GM18498 (cell line): ENCODE results near the gene IKBKE.
A peak's percentile ranks its signal among the peaks of the same experiment; 100 is the strongest.

Source experiments
- ATAC-seq: cut with Tn5 transposase; IDR thresholded peaks from one replicate; pipeline ENCODE4 v1.9.1; 2021; ENCODE audit warnings: mild to moderate bottlenecking, moderate library complexity; ENCODE audit not compliant: unreplicated experiment

The IKBKE gene

GRCh38 chr1:206453111-206453510 is 17.2 kb upstream of the IKBKE start:
- no peak for ATAC-seq

DNA sequence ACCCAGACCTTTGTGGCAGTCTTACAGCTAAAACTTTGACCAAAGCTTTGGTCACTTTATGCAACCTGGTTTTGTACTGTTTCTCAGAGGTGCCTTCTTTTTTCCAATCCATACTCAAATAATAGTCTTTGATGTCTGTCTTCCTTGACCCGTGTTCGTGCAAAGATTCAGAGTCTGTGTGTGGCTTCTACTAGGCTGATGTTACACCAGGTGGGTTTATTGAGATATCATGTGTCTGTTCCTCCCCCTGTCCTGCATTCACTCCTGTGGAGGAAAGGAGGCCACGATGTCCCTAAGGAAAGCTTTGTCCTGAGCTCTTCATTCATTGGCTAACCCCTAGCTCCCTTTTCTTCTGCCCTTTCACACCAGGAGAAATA is 15.0 kb upstream of the IKBKE start:
- ATAC-seq: no peak

- no peak for ATAC-seq
These were observed 14.5 kb upstream of the IKBKE start for GRCh38 chr1:206455666-206456344.

DNA sequence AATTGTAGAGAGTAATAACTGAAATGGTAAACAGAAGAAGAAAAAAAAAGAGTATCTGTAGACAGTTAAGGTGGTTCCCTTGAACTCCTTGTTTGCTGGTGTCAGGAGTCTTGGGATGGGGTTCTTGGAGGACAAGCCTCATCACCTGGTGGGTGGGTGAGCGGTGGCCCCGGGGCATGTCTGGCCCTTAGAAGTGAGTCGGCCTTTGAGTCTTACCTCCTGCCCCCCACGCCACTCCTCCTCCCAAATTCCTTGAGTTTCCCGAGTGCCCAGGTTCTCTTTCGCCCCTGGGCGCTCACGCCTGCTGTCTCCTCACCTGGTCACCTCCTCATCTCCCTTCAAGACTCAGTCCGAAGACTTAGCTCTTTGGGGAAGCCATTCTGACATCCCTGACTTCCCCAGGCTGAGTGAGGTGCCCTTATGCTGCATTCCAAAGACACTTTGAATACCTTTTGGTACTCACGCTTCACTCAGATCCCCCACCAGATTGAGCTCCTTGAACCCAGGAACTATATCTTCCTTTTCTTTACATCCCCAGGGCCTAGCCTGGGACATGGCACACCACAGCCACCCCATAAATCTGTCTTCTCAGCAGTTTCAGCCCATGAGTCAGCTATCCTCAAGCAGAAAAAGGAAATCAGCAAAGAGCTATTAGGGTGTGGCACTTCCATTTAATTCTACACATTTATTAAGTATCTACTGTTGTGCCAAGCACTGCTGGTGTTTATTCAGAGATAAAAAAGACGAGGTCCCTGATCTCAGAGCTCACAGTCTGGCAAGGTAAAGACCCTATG is 13.5 kb upstream of the IKBKE start:
- no peak for ATAC-seq

DNA sequence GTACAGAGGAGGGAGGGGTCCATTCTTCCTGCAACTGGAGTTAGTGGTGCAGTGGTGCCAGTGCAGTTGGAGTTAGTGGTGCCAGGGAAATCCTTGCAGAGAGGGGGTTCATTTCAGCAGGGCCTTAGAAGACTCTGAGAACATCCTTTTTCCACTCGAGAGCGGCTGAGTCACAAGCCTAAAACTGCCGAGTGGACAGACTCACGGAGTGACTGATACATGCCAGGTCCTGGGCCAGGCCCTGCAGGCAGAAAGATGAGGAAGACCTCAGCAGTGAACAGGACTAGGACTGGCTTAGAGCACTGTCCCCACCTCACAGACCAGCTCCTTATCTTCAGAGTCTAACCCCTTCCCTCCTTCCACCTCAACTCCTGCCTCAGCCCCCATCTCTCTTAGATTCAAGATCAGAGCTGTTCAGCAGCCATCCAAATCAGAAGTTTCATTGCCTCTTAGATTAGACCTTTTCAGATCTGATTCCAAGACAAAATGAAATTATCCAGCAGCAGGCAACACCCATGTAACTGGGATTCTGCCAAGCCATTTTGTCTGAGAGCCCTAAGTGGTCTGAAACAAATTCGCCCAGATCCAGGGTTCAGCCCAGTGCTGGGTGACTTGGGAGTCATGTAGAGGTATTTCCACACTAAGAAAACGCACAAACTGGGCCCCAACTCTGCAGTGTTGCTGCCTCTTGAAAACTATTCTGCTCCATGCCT is 12.7 kb upstream of the IKBKE start:
- ATAC-seq: no peak

DNA sequence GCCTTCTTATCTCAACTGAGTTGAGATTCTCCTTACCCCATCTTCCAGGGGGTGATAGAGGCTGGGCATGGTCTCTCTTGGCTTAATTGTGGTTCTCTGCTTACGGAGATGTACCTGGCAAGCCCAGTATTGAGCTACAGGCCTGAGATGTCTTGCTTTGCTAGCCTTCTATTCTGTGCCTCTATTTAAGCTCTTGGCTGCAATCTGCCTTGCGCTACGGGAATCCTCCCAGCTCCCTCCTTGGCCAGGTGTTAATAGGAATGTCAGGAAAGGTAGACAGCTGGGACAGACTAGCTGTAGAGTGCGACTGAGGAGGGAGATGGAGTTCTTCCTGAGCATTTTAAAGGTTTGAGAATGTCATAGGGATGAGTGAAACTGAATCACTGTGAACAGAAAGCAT is 10.6 kb upstream of the IKBKE start:
- no peak for ATAC-seq

DNA sequence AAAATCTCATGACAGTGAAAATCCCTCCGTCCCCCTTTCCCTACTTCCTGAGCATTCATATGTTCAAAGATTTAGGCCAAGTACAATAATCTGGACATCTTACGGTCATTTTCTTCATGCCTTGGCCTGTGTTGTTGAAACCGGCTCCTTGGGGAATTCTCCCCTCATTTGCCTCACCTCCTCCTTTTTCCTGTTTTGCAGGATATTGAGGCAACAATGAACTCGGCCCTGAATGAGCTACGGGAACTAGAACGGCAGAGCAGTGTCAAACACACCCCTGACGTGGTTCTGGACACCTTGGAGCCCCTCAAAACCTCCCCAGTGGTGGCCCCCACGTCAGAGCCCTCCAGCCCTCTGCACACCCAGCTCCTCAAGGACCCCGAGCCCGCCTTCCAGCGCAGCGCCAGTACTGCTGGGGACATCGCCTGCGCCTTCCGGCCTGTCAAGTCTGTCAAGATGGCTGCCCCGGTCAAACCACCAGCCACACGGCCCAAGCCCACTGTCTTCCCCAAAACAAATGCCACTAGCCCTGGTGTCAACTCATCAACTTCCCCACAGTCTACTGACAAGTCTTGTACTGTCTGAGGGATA is 9.3 kb upstream of the IKBKE start:
- no peak for ATAC-seq

- peak; percentile 63 for ATAC-seq
These were observed 8.4 kb upstream of the IKBKE start for GRCh38 chr1:206461602-206462455.

DNA sequence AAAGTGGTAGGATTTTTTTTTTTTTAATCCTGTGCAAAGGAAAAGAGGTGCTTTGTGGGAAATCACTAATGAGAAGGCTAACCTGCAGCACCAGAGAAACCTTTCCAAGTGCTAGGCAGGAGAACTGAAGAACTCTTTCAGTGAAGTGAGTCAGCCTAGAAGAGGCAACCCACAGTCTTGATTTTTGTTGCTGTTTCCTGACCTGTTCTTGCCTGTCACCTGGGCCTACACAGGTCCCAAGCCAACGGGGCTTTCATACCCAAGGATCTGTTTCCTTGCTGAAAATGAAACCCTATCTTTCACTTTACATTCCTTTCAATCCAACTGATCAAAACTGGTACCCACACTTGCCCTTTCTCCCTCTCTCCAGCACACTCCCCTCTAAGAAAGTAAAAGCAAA is 7.1 kb upstream of the IKBKE start:
- ATAC-seq: no peak

- ATAC-seq: no peak
These were observed 6.4 kb upstream of the IKBKE start for GRCh38 chr1:206463911-206464310.

- ATAC-seq: no peak
These were observed 5.8 kb upstream of the IKBKE start for GRCh38 chr1:206464456-206464964.

DNA sequence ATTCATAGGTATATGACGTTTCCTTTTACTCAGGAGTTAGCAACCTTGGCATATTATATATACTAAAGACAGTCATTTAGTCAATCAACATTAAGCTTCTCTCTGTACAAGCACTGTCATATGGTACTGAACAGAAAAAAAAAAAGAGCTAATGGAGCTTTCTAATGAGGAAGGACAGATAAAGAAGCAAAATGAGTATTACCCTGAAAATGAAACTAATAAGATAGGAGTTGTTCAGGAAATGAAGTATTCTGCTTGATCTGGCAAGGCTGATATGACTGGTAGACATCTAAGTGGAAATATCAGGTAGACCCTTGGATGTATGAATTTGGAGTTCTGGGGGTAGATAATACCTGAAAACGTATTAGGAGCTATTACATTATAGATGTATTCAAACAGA is 4.3 kb upstream of the IKBKE start:
- ATAC-seq: no peak

- no peak for ATAC-seq
These were observed 3.2 kb upstream of the IKBKE start for GRCh38 chr1:206466840-206467649.

GRCh38 chr1:206467915-206468314 is 2.4 kb upstream of the IKBKE start:
- ATAC-seq: no peak

GRCh38 chr1:206468571-206468970 is 1.7 kb upstream of the IKBKE start:
- ATAC-seq: no peak

GRCh38 chr1:206469411-206469932 is 804 bp upstream of the IKBKE start:
- no peak for ATAC-seq

DNA sequence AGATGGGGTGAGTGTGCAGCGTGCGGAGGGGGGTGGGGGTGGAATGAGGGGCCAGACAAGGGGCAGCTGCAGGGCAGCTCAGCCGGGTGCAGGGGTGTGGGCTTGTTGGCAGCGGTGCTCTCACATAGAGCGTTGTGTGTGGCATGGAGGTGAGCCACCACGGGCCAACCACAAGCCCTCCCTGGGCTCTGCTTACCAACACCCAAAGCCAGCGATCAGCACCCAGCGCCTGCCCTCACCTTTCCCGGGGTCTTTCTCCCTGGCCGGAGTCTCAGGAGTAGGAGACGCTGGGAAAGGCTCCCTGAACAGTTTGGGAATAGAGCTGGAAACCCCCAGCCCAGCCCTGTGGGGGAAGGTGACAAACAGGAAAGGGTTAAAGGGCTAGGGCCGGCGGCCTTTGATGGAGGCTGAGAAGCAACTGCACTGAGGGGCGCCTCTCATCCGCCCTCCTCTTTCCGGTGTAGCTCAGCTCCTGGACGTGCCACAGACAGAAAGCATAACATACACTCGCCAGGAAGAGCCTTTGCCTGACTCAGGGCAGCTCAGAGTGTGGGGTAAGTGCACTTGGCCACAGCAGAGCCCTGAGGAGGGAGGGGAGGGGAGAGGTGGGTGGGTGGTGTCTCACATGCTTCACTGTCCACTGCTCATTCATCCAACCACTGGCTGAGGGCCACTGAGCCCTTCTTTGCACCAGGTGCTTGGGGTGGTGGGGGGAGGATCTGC is 577 bp downstream of the IKBKE start:
- peak; percentile 16 for ATAC-seq

DNA sequence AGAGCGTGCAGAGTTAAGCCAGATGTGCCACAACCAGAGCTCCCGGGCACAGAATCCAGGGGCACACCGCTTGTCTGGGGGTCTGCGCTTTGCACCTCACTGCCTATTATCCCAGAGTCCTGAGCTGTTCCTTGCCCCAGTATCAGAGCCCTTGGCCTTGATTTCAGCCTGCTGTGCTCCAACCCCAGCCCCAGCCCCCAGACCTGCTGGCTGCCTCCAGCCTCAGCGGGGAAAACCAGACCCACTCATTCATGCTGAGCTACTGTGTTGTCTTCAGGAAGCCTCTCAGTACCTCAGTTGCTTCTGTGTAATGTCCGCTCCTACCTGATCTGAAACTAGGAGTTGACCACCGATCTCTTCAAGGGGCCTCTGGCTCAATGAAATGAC is 1.1 kb downstream of the IKBKE start:
- no peak for ATAC-seq

GRCh38 chr1:206472024-206472423 is 1.7 kb downstream of the IKBKE start:
- no peak for ATAC-seq
